GM19328 (cell line): ENCODE measurements around the gene CDC42BPA.
"Not testable (repeated sequence)": the region's sequence is repeated elsewhere in the genome, so short reads cannot be mapped to it uniquely, and the experiment has no call there.

ENCODE experiments used
- ATAC-seq: cut with Tn5 transposase; IDR thresholded peaks from one replicate; pipeline ENCODE4 v1.9.1; 2021; ENCODE audit warnings: mild to moderate bottlenecking, moderate library complexity; ENCODE audit not compliant: unreplicated experiment

CDC42BPA gene, protein sequence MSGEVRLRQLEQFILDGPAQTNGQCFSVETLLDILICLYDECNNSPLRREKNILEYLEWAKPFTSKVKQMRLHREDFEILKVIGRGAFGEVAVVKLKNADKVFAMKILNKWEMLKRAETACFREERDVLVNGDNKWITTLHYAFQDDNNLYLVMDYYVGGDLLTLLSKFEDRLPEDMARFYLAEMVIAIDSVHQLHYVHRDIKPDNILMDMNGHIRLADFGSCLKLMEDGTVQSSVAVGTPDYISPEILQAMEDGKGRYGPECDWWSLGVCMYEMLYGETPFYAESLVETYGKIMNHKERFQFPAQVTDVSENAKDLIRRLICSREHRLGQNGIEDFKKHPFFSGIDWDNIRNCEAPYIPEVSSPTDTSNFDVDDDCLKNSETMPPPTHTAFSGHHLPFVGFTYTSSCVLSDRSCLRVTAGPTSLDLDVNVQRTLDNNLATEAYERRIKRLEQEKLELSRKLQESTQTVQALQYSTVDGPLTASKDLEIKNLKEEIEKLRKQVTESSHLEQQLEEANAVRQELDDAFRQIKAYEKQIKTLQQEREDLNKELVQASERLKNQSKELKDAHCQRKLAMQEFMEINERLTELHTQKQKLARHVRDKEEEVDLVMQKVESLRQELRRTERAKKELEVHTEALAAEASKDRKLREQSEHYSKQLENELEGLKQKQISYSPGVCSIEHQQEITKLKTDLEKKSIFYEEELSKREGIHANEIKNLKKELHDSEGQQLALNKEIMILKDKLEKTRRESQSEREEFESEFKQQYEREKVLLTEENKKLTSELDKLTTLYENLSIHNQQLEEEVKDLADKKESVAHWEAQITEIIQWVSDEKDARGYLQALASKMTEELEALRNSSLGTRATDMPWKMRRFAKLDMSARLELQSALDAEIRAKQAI (N-terminal part only)

DNA sequence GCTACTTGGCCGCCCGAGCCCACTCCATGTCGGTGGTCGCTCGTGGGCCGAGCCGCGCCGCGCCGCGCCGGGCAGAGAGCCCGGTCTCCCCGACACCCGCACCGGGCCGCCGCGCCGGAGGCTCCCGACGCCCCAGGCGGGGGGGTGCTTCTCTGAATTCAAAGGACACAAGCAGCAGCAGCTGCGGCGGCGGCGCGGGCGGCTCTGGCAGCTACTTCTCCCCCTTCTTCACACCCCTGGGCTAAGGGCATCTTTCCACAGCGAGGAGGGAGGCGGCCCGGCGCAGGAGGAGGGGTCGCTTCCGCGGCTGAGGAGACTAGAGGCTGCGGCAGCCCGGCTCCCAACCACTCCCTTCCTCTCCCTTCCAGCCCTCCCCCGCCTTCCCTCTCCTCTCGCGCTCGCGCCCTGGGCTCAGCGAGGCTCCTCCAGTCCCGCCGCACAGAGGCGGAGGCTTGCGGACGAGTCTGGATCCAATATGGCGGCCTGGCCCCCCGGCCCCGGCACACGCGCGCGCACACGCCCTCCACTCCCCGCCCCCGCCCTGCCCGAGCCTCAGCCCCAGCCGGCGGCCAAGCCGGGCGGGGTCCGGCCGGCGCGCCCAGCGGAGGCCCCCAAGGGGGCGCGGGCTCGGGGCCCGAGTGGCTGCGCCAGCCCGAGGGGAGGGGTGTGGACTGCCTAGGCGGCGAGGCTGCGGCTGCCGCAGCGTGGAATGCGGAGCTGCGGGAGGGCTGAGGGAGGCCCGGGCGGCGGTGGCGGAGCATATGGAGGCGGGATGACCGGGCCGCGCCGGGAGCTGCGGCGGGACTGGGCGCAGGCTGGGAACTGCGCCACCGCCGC lies at the start of gene CDC42BPA:
Gene CDC42BPA, minus strand, starts transcription at position 477 of the 837 bp plus-strand sequence. CDS start 1,310 bp downstream, outside the sequence.
- no peak for ATAC-seq

DNA sequence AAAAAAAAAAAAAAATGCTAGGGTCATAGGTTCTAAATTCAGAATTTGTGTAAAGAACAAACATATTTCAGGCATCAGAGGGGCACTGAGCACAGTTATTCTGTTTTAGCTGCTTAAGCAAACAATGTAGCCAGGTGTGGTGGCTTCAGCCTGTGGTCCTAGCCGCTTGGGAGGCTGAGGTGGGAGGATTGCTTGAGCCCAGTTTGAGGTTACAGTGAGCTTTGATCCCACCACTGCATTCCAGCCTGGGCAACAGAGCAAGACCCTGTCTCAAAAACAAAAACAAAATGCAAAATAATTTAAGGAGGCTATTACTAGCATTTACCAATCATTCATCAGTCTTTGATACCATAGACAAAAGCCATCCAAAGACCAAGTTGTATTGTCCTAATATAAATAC lies 49.7 kb upstream of the CDC42BPA start:
- no peak for ATAC-seq

DNA sequence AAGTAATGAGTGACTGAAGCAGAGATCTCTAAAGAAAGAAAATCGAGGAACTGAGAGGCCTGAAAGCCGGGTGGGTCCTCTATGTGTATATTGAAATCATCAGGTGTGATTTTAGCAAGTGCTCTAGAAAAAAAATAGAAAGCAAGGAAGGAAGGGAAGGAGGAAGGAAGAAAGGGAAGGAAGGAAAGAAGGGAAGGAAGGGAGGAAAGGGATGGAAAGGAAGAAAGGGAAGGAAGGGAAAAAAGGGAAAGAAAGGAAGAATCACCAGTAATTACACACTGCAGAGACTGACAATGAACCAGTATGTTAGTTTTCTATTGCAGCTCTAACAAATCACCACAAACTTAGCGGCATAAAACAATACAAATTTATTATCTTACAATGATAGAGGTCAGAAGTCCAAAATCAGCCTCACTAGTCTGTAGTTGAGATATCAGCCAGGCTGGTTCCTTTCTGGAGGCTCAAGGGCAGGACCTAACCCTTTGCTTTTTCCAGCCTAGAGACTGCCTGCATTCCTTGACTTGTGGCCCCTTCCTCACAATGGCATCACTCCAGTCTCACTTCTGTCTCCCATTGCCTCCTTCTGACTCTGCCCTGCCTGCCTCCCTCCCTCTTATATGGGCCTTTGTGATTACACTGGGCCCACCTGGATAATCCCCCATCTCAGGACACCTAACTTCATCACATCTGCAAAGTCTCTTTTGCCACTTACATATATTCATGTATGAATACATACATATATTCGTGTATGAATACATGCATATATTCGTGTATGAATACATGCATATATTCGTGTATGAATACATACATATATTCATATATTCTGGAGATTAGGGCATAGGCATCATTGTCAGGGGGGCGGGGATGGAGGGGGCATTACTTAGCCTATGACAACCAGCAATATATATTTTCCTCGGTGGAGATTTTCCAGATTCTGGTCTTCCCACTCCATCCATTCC lies 47.5 kb upstream of the CDC42BPA start:
- no peak for ATAC-seq

DNA sequence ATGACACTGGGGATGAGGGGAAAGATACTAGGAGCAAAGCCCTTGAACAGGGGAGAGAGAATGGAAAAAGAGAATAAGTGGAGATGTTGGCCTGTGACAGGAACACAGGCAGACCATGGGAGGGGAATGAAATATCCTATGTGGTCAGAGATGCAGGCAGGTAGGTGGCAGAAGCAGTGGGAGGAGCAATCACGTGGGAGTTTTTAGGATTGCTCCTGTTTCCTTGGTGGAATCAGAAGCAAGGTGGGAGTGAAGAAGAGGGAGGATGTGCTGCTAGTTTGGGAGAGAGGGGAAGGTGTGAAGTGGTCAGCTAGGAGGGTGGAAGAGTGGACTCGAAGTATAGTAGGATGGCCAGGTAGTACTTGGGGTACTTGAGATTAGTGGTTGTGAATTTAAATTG lies 46.4 kb upstream of the CDC42BPA start:
- ATAC-seq: no peak

DNA sequence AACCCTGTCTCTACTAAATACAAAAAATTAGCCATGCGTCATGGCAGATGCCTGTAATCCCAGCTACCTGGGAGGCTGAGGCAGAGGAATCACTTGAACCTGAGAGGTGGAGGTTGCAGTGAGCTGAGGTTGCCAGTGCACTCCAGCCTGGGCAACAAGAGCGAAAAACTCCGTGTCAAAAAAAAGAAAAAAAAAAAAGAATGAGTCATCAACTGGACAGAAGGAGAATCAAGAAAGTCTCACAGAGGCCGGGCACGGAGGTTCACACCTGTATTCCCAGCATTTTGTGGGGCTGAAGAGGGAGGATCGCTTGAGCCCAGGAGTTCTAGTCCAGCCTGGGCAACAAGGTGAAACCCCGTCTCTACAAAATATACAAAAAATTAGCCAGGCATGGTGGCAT lies 45.5 kb upstream of the CDC42BPA start:
- no peak for ATAC-seq

- no peak for ATAC-seq
These were observed 43.7 kb upstream of the CDC42BPA start for GRCh38 chr1:227362039-227362438.

GRCh38 chr1:227357927-227358302 lies 39.6 kb upstream of the CDC42BPA start:
- ATAC-seq: no peak

GRCh38 chr1:227357171-227357926 lies 39.1 kb upstream of the CDC42BPA start:
- no peak for ATAC-seq

GRCh38 chr1:227356620-227357146 lies 38.4 kb upstream of the CDC42BPA start:
- no peak for ATAC-seq

- no peak for ATAC-seq
These were observed 37.4 kb upstream of the CDC42BPA start for GRCh38 chr1:227355542-227356245.

- ATAC-seq: no peak
These were observed 34.9 kb upstream of the CDC42BPA start for GRCh38 chr1:227353186-227353585.

DNA sequence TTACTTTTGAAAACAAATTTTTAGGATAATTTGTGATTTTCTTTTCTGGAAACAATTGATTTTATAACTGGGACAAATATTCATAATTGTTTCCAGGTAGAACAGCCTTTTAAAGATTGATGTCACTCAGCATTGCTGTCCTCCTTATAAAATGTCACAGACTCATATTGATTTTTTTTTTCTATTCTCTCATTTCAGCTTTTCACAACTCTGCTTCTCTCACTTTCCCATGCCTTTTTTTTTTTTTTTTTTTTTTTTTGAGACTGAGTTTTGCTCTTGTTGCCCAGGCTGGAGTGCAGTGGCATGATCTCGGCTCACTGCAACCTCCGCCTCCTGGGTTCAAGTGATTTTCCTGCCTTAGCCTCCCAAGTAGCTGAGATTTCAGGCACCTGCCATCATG lies 33.9 kb upstream of the CDC42BPA start:
- ATAC-seq: not testable (repeated sequence)

DNA sequence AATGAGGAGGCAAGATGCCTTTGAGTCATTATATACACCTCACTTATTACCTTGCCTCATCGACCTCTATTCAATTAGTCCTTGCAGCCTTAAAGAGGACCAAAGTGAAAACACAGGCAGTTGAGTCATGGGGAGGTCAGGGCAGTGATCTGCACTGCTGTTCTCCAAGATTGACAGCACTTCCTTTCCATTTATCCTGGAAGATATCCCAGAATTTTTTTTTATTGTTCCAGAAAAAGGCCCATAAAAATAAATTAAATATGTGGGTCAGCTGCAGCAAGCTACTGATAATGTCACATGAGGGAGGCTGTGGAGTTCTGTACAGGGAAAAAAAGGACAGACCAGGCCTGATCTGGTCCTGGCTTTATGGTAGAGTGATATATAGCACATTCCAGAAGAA lies 33.2 kb upstream of the CDC42BPA start:
- ATAC-seq: no peak

- ATAC-seq: no peak
These were observed 31.7 kb upstream of the CDC42BPA start for GRCh38 chr1:227349967-227350366.

GRCh38 chr1:227343727-227344551 lies 25.6 kb upstream of the CDC42BPA start:
- ATAC-seq: no peak

- no peak for ATAC-seq
These were observed 24.9 kb upstream of the CDC42BPA start for GRCh38 chr1:227343206-227343605.

DNA sequence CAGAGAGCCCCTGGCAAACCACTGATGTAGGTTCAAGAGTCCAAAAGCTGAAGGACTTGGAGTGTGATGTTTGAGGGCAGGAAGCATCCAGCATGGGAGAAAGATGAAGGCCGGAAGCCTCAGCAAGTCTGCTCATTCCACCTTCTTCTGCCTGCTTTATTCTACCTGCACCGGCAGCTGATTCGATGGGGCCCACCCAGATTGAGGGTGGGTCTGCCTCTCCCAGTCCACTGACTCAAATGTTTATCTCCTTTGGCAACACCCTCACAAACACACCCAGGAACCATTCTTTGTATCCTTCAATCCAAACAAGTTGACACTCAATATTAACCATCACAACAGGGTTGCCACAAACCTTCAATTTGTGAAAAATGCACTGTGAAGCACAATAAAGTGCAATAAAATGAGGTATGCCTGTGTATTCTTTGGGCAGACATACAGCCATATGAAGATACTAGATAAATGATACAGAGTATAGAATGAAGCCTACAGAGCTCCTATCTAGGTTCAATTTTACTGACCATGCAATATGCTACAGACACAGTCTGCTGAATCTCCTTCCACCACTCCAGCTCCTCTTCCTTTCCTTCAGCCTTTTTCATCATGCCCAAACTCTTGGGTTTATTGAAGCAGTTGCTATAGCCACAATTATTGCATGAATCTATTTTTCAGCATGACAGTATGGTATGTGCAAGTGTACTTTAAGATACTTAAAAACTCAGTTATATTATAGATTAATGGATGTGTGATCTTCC lies 24.0 kb upstream of the CDC42BPA start:
- ATAC-seq: no peak
